H1 (cell line): ENCODE results near the gene MFNG.

Experiments
- BRCA1 ChIP-seq: IDR thresholded peaks from 2 replicates; pipeline ENCODE4 v1.6.1; 2012; ENCODE audit warnings: low read depth, low read length, improper control_type of control experiment
- CHD2 ChIP-seq: IDR thresholded peaks from 2 replicates; pipeline ENCODE4 v1.6.1; 2012; ENCODE audit warnings: low read length, improper control_type of control experiment
- CTCF ChIP-seq, 3 experiments: IDR thresholded peaks; 1 replicate in 2 of 3; 2 replicates in 1 of 3; pipeline versions ENCODE4 v1.5.1 to v1.6.1; 2011; ENCODE audit warnings: low read length in 3 of 3, mild to moderate bottlenecking in 3 of 3, inconsistent platforms in 2 of 3, low read depth in 1 of 3, moderate library complexity in 1 of 3; ENCODE audit not compliant: insufficient read depth in 1 of 3; ENCODE audit errors: control extremely low read depth in 1 of 3
- POLR2AphosphoS5 ChIP-seq: IDR thresholded peaks from 2 replicates; pipeline ENCODE4 v1.6.1; 2011; ENCODE audit warnings: low read depth, low read length
- SIN3A ChIP-seq, 2 experiments: IDR thresholded peaks in 1 of 2; conservative IDR thresholded peaks in 1 of 2; 2 replicates each; pipeline ENCODE4 v1.6.1; 2011 to 2012; ENCODE audit warnings: low read length in 2 of 2, improper control_type of control experiment in 1 of 2, low read depth in 1 of 2, mild to moderate bottlenecking in 1 of 2
- SP1 ChIP-seq: IDR thresholded peaks from 2 replicates; pipeline ENCODE4 v1.6.1; 2011; ENCODE audit warnings: low read depth, low read length
- TAF1 ChIP-seq: IDR thresholded peaks from 2 replicates; pipeline ENCODE4 v1.6.1; 2011; ENCODE audit warnings: mild to moderate bottlenecking, low read depth, low read length
- TCF12 ChIP-seq: IDR thresholded peaks from 2 replicates; pipeline ENCODE4 v1.6.1; 2011; ENCODE audit warnings: low read depth, mild to moderate bottlenecking, low read length
- TF ChIP-seq, protein P1 (sequence below): IDR thresholded peaks from 2 replicates; pipeline ENCODE4 v1.6.1; 2012; ENCODE audit warnings: low read length, inconsistent platforms

- no peak for TF ChIP-seq CHD2
- TF ChIP-seq TAF1: no peak
- TF ChIP-seq, protein P1, sequence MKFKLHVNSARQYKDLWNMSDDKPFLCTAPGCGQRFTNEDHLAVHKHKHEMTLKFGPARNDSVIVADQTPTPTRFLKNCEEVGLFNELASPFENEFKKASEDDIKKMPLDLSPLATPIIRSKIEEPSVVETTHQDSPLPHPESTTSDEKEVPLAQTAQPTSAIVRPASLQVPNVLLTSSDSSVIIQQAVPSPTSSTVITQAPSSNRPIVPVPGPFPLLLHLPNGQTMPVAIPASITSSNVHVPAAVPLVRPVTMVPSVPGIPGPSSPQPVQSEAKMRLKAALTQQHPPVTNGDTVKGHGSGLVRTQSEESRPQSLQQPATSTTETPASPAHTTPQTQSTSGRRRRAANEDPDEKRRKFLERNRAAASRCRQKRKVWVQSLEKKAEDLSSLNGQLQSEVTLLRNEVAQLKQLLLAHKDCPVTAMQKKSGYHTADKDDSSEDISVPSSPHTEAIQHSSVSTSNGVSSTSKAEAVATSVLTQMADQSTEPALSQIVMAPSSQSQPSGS: no peak
- TF ChIP-seq BRCA1: no peak
- no peak for TF ChIP-seq CTCF (IDR thresholded peaks at IDR 0.05; ENCODE audit: control extremely low read depth in 1 of 3, insufficient read depth in 1 of 3, low read depth in 1 of 3, low read length in 3 of 3)
- TF ChIP-seq SP1: no peak
- no peak for TF ChIP-seq TCF12
- no peak for TF ChIP-seq POLR2AphosphoS5
- no peak for TF ChIP-seq SIN3A (conservative IDR thresholded peaks at IDR 0.05 in 1 of 2, IDR thresholded peaks at IDR 0.05 in 1 of 2; ENCODE audit: low read depth in 1 of 2, low read length in 2 of 2)
Observed at GRCh38 chr22:37470087-37470445, 16.1 kb downstream of the MFNG start.
